Measurements from ENCODE around the gene FUOM. TPM values are rescaled to one million over a fixed set of nuclear protein-coding genes. Genes with fewer than 3 reads are reported as not detected.
"Not testable (repeated sequence)": the region's sequence is repeated elsewhere in the genome, so short reads cannot be mapped to it uniquely, and the experiment has no call there.

FUOM gene
- polyA plus RNA-seq, 2 donors = 10.0 to 11.7 TPM

DNA sequence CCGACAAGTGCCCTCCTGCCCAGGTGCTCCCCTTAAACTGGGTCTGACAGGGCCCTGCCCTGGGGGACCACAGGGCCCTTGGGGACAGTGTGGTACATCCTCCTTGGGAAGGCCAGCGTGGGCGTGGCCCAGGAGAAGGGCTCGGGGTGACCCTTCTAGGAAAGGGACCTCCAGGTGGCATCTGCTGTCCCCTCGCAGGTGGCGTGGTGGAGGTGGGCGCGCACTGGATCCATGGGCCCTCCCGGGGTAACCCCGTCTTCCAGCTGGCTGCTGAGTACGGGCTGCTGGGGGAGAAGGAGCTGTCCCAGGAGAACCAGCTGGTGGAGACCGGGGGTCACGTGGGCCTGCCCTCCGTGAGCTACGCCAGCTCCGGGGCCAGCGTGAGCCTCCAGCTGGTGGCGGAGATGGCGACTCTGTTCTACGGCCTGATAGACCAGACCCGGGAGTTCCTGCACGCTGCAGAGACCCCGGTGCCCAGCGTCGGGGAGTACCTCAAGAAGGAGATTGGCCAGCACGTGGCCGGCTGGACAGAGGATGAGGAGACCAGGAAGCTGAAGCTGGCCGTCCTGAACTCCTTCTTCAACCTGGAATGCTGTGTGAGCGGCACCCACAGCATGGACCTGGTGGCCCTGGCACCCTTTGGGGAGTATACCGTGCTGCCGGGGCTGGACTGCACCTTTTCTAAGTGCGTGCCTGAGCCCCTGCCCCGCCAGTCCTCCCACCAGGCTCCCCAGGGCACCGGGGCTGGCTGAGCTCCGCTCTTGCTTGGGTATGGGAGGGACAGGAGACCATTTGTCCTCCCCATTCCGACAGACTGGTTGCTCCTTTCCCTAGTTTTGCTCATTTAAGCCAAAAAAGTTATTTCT lies 22.2 kb upstream of the FUOM start:
- H3K27ac ChIP-seq (ENCODE audit: low read depth in 2 of 2, low read length in 1 of 2) = peak overlapping the region; percentile 91 to 96
- peaks cover 0 to 14% of the 10 kb centered on the region in 2 donors for H3K36me3 ChIP-seq (ENCODE audit: control insufficient read depth in 2 of 2, insufficient read depth in 2 of 2, low read length in 1 of 2)
- H3K9me3 ChIP-seq (ENCODE audit: control insufficient read depth in 2 of 2, insufficient read depth in 1 of 2, low read depth in 1 of 2, low read length in 1 of 2) = no peaks in the 10 kb centered on the region
- peaks cover 0 to 17% of the 10 kb centered on the region in 2 donors for H3K4me1 ChIP-seq (ENCODE audit: control insufficient read depth in 2 of 2, insufficient read depth in 2 of 2, low read length in 1 of 2)
- no peaks in the 10 kb centered on the region for H3K27me3 ChIP-seq (ENCODE audit: control insufficient read depth in 1 of 2, insufficient read depth in 2 of 2, low read length in 2 of 2)
- peak overlapping the region; percentile 56 to 71 for H3K4me3 ChIP-seq (ENCODE audit: low read depth in 1 of 2, low read length in 2 of 2)
- 89 to 90% methylated on average over 36 of the region's 36 CpGs for WGBS, 2 donors

DNA sequence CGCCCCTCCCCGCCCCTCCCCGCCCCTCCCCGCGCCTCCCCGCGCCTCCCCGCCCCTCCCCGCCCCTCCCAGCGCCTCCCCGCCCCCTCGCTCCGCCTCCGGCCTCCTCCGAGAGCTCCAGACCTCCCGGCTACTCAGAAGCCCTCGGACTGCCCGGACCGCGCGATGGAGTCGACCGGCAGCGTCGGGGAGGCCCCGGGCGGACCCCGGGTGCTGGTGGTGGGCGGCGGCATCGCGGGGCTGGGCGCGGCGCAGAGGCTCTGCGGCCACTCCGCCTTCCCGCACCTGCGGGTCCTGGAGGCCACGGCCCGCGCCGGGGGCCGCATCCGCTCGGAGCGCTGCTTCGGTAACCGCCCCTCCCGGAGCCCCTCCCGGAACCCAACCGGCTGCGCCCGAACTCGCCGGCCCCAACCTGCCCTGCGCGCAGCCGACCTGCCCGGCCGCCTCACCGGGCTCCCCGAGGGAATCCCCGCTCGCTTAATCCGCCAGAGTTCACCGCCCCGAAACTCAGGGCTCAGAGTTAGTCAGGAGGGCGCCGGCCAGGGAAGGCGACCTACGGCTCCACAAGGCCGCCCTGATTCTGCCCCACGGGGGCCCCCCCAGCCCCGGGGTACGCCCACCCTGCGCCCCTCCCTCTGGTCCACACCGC lies 21.5 kb upstream of the FUOM start, which contains the start of gene PAOX:
Gene PAOX (plus strand): TSS at position 111 of the 649 bp plus-strand sequence. CDS start 55 bp downstream, at position 166.
- Histone ChIP-seq H3K36me3 (ENCODE audit: control insufficient read depth in 2 of 2, insufficient read depth in 2 of 2, low read length in 1 of 2) (peaks cover 0 to 13% of the 10 kb centered on the region in 2 donors), H3K9me3 (ENCODE audit: control insufficient read depth in 2 of 2, insufficient read depth in 1 of 2, low read depth in 1 of 2, low read length in 1 of 2) (no peaks in the 10 kb centered on the region), H3K27ac (ENCODE audit: low read depth in 2 of 2, low read length in 1 of 2) (peak within 1 kb of the TSS; percentile 91 to 96), H3K4me1 (ENCODE audit: control insufficient read depth in 2 of 2, insufficient read depth in 2 of 2, low read length in 1 of 2) (peaks cover 0 to 17% of the 10 kb centered on the region in 2 donors), H3K27me3 (ENCODE audit: control insufficient read depth in 1 of 2, insufficient read depth in 2 of 2, low read length in 2 of 2) (no peaks in the 10 kb centered on the region), H3K4me3 (ENCODE audit: low read depth in 1 of 2, low read length in 2 of 2) (peak within 1 kb of the TSS; percentile 56 to 71)
- 2 to 5% methylated on average over 40 to 68 of the region's 78 CpGs for WGBS, 2 donors

DNA sequence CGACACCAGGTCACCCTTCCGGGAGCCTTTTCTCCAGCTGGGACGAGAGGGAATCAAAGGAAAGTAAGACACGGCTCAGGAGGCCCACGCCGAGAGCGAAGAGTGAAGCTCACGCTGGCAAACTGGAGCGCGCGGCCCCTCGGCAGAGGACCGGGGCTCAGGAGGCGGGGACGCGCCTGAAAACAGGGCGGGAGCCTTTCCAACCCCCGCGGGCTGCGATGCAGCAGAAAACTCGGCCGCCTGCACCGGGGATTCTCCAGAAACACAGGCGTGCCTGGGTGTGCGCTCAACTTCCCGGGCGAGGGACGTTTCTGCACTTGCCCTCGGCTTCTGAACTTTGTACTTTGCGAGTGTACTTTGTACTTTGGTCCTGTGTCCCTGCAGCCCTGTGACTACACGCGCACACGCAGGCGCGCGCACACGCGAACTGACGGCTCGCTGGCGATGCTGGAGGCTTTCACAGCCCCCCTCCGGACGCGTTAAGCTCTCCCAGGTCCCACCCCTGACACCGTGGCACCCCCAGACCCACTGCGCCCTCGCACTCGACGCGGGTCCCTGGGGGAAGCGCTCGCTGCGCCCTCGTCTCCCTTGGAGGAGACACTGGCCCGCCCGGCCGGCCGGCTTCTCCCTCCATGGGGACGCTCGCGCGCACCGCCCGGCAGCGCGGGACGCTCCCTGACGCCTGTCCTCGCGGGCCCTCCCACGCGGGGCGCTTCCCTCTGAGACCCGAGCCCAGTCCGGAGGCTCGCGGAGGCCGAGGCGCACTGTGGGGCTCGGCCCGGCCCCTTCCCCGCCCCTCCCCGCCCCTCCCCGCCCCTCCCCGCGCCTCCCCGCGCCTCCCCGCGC lies 20.7 kb upstream of the FUOM start:
- Histone ChIP-seq H3K4me3 (ENCODE audit: low read depth in 1 of 2, low read length in 2 of 2) (peak overlapping the region; percentile 43 to 71), H3K27ac (ENCODE audit: low read depth in 2 of 2, low read length in 1 of 2) (peak overlapping the region; percentile 89 to 96), H3K27me3 (ENCODE audit: control insufficient read depth in 1 of 2, insufficient read depth in 2 of 2, low read length in 2 of 2) (no peaks in the 10 kb centered on the region), H3K4me1 (ENCODE audit: control insufficient read depth in 2 of 2, insufficient read depth in 2 of 2, low read length in 1 of 2) (peaks cover 0 to 17% of the 10 kb centered on the region in 2 donors), H3K36me3 (ENCODE audit: control insufficient read depth in 2 of 2, insufficient read depth in 2 of 2, low read length in 1 of 2) (peaks cover 0 to 9% of the 10 kb centered on the region in 2 donors), H3K9me3 (ENCODE audit: control insufficient read depth in 2 of 2, insufficient read depth in 1 of 2, low read depth in 1 of 2, low read length in 1 of 2) (no peaks in the 10 kb centered on the region)
- 0 to 1% methylated on average over 78 to 84 of the region's 90 CpGs for WGBS, 2 donors

DNA sequence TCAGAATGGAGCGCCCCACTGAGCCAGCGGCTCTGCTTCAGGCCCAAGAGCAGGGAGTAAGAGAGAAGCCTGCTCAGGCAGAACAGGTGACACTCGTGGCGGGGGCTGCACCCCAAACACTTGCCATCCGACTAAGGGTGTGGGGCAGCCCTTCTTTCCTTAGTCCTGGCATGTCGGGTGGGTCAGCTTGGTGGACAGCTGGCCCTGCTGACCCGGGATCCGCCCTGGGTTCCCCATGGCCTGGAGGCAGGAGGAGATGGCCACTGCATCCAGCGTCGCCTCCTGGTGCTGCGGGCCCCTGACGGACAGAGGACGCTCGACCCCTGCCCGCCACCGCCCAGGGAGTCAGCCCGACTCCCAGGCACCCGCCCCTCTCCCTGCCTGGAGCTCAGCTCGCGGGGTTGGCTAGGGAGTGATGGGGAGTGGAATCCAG lies 20.0 kb upstream of the FUOM start:
- Histone ChIP-seq H3K4me3 (ENCODE audit: low read depth in 1 of 2, low read length in 2 of 2) (peak overlapping the region; percentile 43 to 71), H3K9me3 (ENCODE audit: control insufficient read depth in 2 of 2, insufficient read depth in 1 of 2, low read depth in 1 of 2, low read length in 1 of 2) (no peaks in the 10 kb centered on the region), H3K4me1 (ENCODE audit: control insufficient read depth in 2 of 2, insufficient read depth in 2 of 2, low read length in 1 of 2) (peaks cover 0 to 17% of the 10 kb centered on the region in 2 donors), H3K27me3 (ENCODE audit: control insufficient read depth in 1 of 2, insufficient read depth in 2 of 2, low read length in 2 of 2) (no peaks in the 10 kb centered on the region), H3K36me3 (ENCODE audit: control insufficient read depth in 2 of 2, insufficient read depth in 2 of 2, low read length in 1 of 2) (peaks cover 0 to 9% of the 10 kb centered on the region in 2 donors), H3K27ac (ENCODE audit: low read depth in 2 of 2, low read length in 1 of 2) (peak overlapping the region; percentile 89 to 96)
- WGBS, 2 donors = 23 to 24% methylated on average over 20 of the region's 20 CpGs

DNA sequence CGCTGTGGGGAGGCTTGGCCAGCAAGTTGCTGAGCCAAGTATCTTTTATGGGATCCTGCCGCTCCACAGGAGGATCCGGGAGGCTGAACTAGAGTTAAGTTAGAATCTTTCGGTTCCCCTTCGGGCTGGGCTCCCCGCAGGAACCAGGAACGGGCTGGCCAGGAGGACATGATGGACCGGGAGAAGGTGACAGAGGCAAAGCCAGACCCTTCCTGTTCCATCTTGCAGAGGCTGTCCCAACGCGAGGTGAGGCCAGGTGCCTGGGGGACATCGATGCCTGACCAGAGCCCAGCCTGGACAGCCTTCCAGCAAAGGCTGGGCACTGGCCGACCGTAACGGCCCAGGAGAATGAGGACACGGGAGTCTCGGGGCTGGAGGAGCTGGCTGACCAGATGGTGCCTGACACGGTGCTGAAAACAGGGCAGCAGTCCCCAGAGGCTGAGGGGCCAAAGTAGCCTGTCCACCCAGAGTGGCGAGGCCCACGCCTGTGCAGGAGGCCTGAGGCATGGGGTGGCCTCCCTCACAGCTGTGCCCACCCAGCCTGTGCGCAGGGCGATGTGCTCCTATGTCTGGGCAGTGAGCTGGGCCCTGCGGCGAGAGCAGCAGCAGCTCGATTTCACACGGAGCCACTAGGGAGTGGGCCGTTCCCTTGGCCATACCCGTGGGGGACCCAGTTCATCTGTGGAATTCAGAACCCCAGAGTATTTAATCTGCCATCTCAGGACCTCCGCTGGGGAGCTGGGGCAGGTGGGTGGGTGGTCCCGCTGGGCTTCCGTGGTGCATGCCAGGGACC lies 19.4 kb upstream of the FUOM start:
- Histone ChIP-seq H3K4me1 (ENCODE audit: control insufficient read depth in 2 of 2, insufficient read depth in 2 of 2, low read length in 1 of 2) (peaks cover 4 to 17% of the 10 kb centered on the region in 2 donors), H3K4me3 (ENCODE audit: low read depth in 1 of 2, low read length in 2 of 2) (no peak overlapping the region), H3K9me3 (ENCODE audit: control insufficient read depth in 2 of 2, insufficient read depth in 1 of 2, low read depth in 1 of 2, low read length in 1 of 2) (no peaks in the 10 kb centered on the region), H3K36me3 (ENCODE audit: control insufficient read depth in 2 of 2, insufficient read depth in 2 of 2, low read length in 1 of 2) (peaks cover 0 to 9% of the 10 kb centered on the region in 2 donors), H3K27me3 (ENCODE audit: control insufficient read depth in 1 of 2, insufficient read depth in 2 of 2, low read length in 2 of 2) (no peaks in the 10 kb centered on the region), H3K27ac (ENCODE audit: low read depth in 2 of 2, low read length in 1 of 2) (no peak overlapping the region)
- 88 to 93% methylated on average over 29 to 30 of the region's 30 CpGs for WGBS, 2 donors

DNA sequence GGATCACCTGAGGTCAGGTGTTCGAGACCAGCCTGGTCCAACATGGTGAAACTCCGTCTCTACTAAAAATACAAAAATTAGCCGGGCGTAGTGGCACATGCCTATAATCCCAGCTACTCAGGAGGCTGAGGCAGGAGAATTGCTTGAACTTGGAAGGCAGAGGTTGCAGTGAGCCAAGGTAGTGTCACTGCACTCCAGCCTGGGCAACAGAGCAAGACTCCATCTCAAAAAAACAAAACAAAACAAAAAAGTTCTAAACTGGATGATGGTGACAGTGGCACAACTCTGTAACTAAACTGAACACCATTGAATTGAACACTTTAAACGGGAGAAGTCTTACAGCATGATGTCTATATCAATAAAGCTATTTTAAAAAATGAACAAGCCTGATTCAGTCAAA lies 18.4 kb upstream of the FUOM start:
- H3K4me1 ChIP-seq (ENCODE audit: control insufficient read depth in 2 of 2, insufficient read depth in 2 of 2, low read length in 1 of 2) = peaks cover 7 to 16% of the 10 kb centered on the region in 2 donors
- H3K36me3 ChIP-seq (ENCODE audit: control insufficient read depth in 2 of 2, insufficient read depth in 2 of 2, low read length in 1 of 2); H3K9me3 ChIP-seq (ENCODE audit: control insufficient read depth in 2 of 2, insufficient read depth in 1 of 2, low read depth in 1 of 2, low read length in 1 of 2); H3K27ac ChIP-seq (ENCODE audit: low read depth in 2 of 2, low read length in 1 of 2); H3K4me3 ChIP-seq (ENCODE audit: low read depth in 1 of 2, low read length in 2 of 2); H3K27me3 ChIP-seq (ENCODE audit: control insufficient read depth in 1 of 2, insufficient read depth in 2 of 2, low read length in 2 of 2): not testable (repeated sequence)
- WGBS, 2 donors = 90 to 96% methylated on average over 5 of the region's 5 CpGs

DNA sequence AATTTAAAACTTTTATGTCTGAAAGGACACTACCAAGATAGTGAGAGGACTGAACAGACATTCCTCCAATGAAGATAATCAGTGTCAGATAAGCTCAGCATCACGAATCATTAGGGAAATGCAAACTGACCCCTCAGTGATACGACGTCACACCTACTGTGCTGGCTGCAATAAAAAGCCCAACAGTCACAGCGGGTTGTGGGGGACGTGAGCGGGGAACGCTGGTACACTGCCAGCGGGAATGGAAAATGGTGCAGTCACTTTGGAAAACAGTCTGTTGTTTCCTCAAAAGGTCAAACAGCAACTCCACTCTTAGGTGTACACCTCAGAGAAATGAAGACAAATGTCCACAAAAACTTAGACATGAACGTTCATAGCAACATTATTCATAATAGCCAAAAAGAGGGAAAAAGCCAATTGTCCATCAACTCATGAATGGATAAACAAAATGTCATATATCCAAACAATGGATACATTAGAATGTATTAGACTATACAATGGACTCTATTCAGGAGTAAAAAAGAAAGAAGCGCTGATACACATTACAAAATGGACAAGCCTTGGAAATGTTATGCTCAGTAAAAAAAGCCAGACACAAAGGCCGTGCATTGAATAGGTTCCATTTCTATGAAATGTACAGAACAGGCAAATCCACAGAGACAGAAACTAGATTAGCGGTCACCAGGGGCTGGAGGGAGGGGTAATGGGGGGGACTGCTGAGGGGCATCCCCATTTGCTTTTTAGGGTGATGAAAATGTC lies 17.7 kb upstream of the FUOM start:
- Histone ChIP-seq H3K27me3 (ENCODE audit: control insufficient read depth in 1 of 2, insufficient read depth in 2 of 2, low read length in 2 of 2) (no peaks in the 10 kb centered on the region), H3K27ac (ENCODE audit: low read depth in 2 of 2, low read length in 1 of 2) (no peak overlapping the region), H3K4me3 (ENCODE audit: low read depth in 1 of 2, low read length in 2 of 2) (no peak overlapping the region), H3K36me3 (ENCODE audit: control insufficient read depth in 2 of 2, insufficient read depth in 2 of 2, low read length in 1 of 2) (peaks cover 0 to 4% of the 10 kb centered on the region in 2 donors), H3K9me3 (ENCODE audit: control insufficient read depth in 2 of 2, insufficient read depth in 1 of 2, low read depth in 1 of 2, low read length in 1 of 2) (no peaks in the 10 kb centered on the region), H3K4me1 (ENCODE audit: control insufficient read depth in 2 of 2, insufficient read depth in 2 of 2, low read length in 1 of 2) (peaks cover 7 to 15% of the 10 kb centered on the region in 2 donors)
- WGBS, 2 donors = 86 to 87% methylated on average over 12 of the region's 12 CpGs
